Stimulated activated CD8-positive, alpha-beta memory T cell treated with anti-CD3 and anti-CD28 coated beads, Interleukin-15, amount 100 ng/mL, for 1 hour (primary cell): ENCODE measurements around the gene ATP2B3.

ENCODE experiments used
- DNase-seq: peaks from one replicate; pipeline ENCODE4 v3.0.0-alpha.2; 2020; ENCODE audit warnings: low read depth

Gene ATP2B3

GRCh38 chrX:153507484-153508178, 9.8 kb upstream of the ATP2B3 start:
- peak; percentile 65 for DNase-seq

GRCh38 chrX:153509592-153509991, 7.8 kb upstream of the ATP2B3 start:
- DNase-seq = no peak

GRCh38 chrX:153510383-153510782, 7.1 kb upstream of the ATP2B3 start:
- DNase-seq = no peak

DNA sequence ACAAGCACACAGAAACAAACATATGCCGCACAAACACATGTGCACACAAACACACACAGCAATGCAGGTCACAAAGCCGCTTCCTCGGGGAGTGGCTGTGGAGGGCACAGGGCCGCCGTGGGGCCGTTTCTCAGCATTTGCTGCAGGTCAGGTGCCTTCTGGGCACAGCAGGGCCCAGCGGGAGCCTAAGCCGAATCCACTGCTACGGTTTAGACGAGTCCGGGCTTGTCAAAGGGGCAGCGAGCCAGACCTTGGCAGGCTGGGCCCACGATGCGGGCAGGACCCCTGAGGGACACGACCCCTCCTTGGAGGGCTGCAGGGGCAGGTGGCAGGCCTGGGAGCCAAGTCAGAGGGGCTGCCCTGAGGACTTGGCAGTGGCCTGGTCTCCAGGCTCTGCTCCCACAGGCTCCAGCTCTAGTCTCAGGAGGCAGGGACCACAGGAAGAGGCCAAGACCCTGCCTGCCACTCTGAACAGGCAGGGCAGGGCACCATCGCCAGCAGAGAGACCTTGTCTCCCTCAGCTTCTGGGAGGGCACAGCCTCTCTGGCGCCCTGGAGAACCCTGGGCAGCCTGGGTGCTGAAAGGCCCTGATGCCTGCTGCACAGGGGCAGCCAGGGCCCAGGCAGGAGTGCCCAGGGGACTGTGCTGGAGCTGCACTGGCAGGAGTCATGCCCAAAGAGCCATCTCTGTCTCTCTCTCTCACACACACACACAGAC, 5.5 kb upstream of the ATP2B3 start:
- no peak for DNase-seq

DNA sequence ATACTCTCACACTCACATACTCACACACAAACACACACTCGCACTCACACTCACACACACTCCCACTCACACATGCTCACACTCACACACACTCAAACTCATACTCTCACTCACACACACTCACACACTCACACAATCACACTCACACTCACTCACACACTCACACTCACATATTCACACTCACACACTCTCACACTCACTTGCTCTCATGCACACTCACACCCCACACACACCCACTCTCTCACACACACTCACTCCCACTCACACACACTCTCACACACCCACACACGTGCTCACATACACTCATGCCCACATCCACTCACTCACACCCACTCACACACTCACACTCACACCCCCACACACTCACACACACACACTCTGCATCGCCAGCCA, 4.9 kb upstream of the ATP2B3 start:
- DNase-seq = no peak

GRCh38 chrX:153513265-153513664, 4.2 kb upstream of the ATP2B3 start:
- no peak for DNase-seq

- DNase-seq = no peak
Measured at GRCh38 chrX:153514259-153514658, 3.2 kb upstream of the ATP2B3 start.

- no peak for DNase-seq
Measured at GRCh38 chrX:153515435-153515834, 2.0 kb upstream of the ATP2B3 start.

GRCh38 chrX:153516073-153516472, 1.4 kb upstream of the ATP2B3 start:
- DNase-seq = no peak

GRCh38 chrX:153517946-153518834, 748 bp downstream of the ATP2B3 start:
- DNase-seq = no peak

GRCh38 chrX:153519569-153520286, 2.3 kb downstream of the ATP2B3 start:
- no peak for DNase-seq

DNA sequence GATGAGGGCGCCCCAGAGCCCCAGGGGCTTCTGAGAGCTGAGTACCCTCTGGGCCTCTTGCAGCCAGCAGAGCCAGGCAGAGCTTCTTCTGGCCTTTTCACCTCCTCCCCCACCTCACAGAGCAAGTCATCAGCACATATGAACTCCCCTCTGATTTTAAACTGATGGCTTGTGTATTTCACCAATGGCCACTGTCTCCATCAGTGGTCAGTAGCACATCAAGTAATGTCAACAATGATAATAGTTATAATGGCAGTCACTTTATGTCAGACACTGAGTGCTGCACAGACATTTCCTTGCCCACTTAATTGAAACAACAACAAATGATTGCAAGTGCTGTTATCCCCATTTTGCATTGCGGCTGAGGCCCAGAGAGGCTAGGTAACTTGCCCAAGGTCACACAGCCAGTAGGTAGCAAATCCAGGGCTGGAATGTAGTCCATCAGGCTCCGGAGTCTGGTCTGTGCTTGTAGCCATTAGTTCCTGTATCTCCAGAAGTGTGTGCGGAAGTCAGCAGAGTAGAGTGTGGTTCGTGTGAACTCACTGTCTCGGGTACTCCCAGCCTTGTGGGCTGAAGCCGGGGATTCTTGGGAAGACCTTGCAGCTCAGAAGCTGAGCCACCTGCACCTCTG, 3.0 kb downstream of the ATP2B3 start:
- no peak for DNase-seq

DNA sequence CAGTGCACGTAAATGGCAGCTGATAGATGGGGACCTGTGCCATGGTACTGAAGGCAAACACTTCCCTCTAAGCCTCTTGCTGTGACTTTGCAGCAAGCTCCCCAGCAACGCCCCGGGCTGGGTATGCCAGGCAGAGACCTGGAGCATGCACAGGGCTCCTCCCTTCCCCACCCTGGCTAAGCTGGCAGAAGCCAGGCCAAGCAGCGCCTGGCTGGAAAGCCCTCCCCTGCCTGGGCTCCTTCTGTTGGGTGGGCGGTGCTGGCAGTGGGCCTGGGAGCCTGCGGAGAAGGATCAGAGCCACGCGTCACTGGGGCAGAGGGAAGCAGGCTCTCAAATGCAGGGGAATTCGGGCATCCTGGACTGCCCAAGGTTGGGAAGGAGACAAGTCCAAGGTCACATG, 3.6 kb downstream of the ATP2B3 start:
- DNase-seq = no peak

DNA sequence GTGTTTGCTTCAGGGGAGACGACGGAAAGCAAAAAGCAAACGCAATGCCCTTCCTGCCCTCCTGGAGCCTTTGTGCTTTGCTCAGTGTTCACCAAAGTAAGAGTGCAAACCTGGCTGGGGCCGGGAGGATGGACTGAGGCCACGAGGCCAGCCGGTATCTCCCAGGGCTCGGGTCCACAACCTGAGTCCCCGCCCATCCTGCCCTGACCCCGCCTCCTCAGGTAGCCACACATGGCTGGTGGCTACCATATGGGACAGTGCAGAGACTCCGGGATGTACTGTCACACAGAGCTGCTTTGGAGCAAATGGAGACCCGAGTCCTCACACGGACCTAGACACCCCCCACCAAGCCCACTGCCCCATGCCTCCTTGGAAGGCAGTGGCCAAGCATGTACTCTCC, 4.8 kb downstream of the ATP2B3 start:
- DNase-seq = no peak

DNA sequence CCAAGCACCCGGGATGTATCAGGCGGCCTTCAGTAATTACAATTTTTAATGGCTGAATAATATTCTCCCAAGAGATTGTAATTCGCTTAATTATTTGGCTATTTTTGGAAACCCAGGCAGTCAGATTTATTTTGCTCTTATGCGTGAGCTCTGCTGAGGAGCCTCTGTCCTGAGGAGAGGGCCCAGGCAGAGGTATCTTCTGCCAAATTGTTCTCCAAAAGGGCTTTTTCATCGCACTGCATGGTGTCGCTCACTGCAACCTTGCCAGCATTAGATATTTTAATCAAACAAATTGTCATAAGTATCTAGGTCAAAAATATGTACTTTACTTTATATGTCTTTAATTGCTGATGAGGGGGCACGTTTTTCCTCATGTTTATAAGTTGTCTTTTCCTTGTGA, 5.8 kb downstream of the ATP2B3 start:
- no peak for DNase-seq

GRCh38 chrX:153524234-153524633, 6.8 kb downstream of the ATP2B3 start:
- DNase-seq = no peak

GRCh38 chrX:153525451-153525850, 8.0 kb downstream of the ATP2B3 start:
- DNase-seq = no peak

DNA sequence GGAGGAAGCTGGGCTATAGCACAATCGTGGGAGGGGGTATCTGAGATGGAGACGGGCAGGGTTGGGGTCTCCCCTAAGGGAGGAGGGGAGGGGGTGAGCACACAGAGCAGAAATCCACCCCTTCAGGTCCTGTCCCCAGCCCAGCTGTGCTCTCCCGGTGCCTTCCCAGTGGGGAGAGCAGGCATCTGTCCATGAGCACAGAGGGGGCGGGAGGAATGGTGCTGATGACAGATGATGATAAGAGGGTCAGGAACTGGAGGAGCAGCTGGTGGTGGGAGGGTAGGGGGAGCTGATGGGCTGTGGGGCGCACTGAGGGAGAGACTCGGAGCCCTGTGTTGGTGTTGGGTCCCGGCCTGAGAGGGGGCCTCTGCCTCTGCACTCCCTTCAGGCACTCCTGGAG, 8.6 kb downstream of the ATP2B3 start:
- DNase-seq = no peak

DNA sequence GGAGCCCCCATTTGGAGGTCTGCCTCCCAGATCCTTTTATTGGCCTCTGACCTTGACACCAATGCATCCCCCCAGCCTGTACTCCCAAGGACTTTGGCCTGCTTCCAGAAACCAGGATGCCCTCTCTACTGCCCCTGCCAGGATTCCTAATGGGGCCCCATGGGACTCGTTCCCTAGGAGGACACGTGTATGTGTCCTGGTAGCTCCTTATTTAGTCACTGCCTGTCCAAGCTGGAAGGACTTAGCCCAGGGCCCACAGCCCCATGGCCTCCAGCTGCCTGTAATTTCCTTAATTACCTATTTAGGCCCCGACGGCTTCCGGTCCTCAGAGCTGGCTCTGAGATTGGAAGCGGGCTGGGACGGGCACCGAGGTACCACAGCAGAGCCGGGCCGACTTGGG, 9.4 kb downstream of the ATP2B3 start:
- no peak for DNase-seq

- no peak for DNase-seq
Measured at GRCh38 chrX:153527208-153527607, 9.8 kb downstream of the ATP2B3 start.

GRCh38 chrX:153530411-153531129, 13.1 kb downstream of the ATP2B3 start:
- no peak for DNase-seq
